H9 (cell line): Measurements from ENCODE around the gene KAZALD1. TPM values are rescaled to one million over a fixed set of nuclear protein-coding genes. Genes with fewer than 3 reads are reported as not detected.

Experiments
- DNase-seq: peaks from one replicate; pipeline ENCODE4 v3.0.0-alpha.2; 2017
- H2AFZ ChIP-seq: one replicate; pipeline ENCODE4 v1.6.1; 2013; ENCODE audit warnings: mild to moderate bottlenecking, low read length, control low read depth, moderate library complexity
- H2AK5ac ChIP-seq: 2 replicates; pipeline ENCODE4 v1.6.1; 2013; ENCODE audit warnings: low read length, control low read depth, mixed read lengths; ENCODE audit not compliant: insufficient read length
- H2BK120ac ChIP-seq: one replicate; pipeline ENCODE4 v1.6.1; 2013; ENCODE audit warnings: low read depth, mild to moderate bottlenecking, low read length, control low read depth, inconsistent platforms; ENCODE audit not compliant: poor library complexity, severe bottlenecking
- H2BK12ac ChIP-seq: 2 replicates; pipeline ENCODE4 v1.6.1; 2013; ENCODE audit warnings: low read length, control low read depth, mixed read lengths, low read depth; ENCODE audit not compliant: insufficient read length
- H2BK15ac ChIP-seq: 2 replicates; pipeline ENCODE4 v1.6.1; 2013; ENCODE audit warnings: low read depth, low read length, control low read depth
- H2BK20ac ChIP-seq: one replicate; pipeline ENCODE4 v1.6.1; 2013; ENCODE audit warnings: low read depth, mild to moderate bottlenecking, low read length, control low read depth, inconsistent platforms; ENCODE audit not compliant: poor library complexity, severe bottlenecking
- H2BK5ac ChIP-seq: 2 replicates; pipeline ENCODE4 v1.6.1; 2013; ENCODE audit warnings: low read length, control low read depth, mixed read lengths; ENCODE audit not compliant: insufficient read length
- H3K14ac ChIP-seq: 2 replicates; pipeline ENCODE4 v1.6.1; 2013; ENCODE audit warnings: low read length, control low read depth; ENCODE audit not compliant: insufficient read depth
- H3K18ac ChIP-seq: 2 replicates; pipeline ENCODE4 v1.6.1; 2013; ENCODE audit warnings: low read depth, mild to moderate bottlenecking, mixed read lengths, low read length, control low read depth; ENCODE audit not compliant: insufficient read length
- H3K23ac ChIP-seq: 2 replicates; pipeline ENCODE4 v1.6.1; 2013; ENCODE audit warnings: low read length, control low read depth, mixed read lengths, low read depth; ENCODE audit not compliant: insufficient read length
- H3K23me2 ChIP-seq: 2 replicates; pipeline ENCODE4 v1.6.1; 2013; ENCODE audit warnings: low read depth, mild to moderate bottlenecking, mixed read lengths, low read length, control low read depth; ENCODE audit not compliant: insufficient read length, poor library complexity, severe bottlenecking
- H3K27ac ChIP-seq: 2 replicates; pipeline ENCODE4 v1.5.1; 2013; ENCODE audit warnings: low read length, control low read depth, mixed read lengths, low read depth; ENCODE audit not compliant: insufficient read length
- H3K27me3 ChIP-seq: 2 replicates; pipeline ENCODE4 v1.6.1; 2013; ENCODE audit warnings: low read length, control low read depth, inconsistent platforms; ENCODE audit not compliant: insufficient read depth
- H3K4ac ChIP-seq: 2 replicates; pipeline ENCODE4 v1.6.1; 2013; ENCODE audit warnings: low read depth, mild to moderate bottlenecking, control low read depth, inconsistent platforms, low read length, moderate library complexity
- H3K4me1 ChIP-seq: 2 replicates; pipeline ENCODE4 v1.6.1; 2013; ENCODE audit warnings: low read length, control low read depth, inconsistent platforms; ENCODE audit not compliant: insufficient read depth
- H3K4me2 ChIP-seq: 2 replicates; pipeline ENCODE4 v1.6.1; 2013; ENCODE audit warnings: low read length, control low read depth, mixed read lengths; ENCODE audit not compliant: insufficient read length, insufficient read depth
- H3K56ac ChIP-seq: 2 replicates; pipeline ENCODE4 v1.6.1; 2013; ENCODE audit warnings: low read depth, mild to moderate bottlenecking, mixed read lengths, low read length, control low read depth; ENCODE audit not compliant: insufficient read length
- H3K79me1 ChIP-seq: 2 replicates; pipeline ENCODE4 v1.6.1; 2013; ENCODE audit warnings: low read depth, mild to moderate bottlenecking, moderate library complexity, low read length, control low read depth, inconsistent platforms; ENCODE audit not compliant: insufficient read depth, poor library complexity, severe bottlenecking
- H3K79me2 ChIP-seq: 2 replicates; pipeline ENCODE4 v1.6.1; 2013; ENCODE audit warnings: low read length, control low read depth, inconsistent platforms; ENCODE audit not compliant: insufficient read depth
- H3K9ac ChIP-seq: 2 replicates; pipeline ENCODE4 v1.6.1; 2013; ENCODE audit warnings: low read length, control low read depth, mixed read lengths; ENCODE audit not compliant: insufficient read length; ENCODE audit errors: extremely low read depth
- H3K9me3 ChIP-seq: one replicate; pipeline ENCODE4 v1.6.1; 2013; ENCODE audit warnings: low read depth, low read length, inconsistent platforms; ENCODE audit not compliant: control insufficient read depth
- H3T11ph ChIP-seq: one replicate; pipeline ENCODE4 v1.6.1; 2013; ENCODE audit warnings: mild to moderate bottlenecking, low read length, control low read depth, inconsistent platforms
- H4K20me1 ChIP-seq: one replicate; pipeline ENCODE4 v1.6.1; 2013; ENCODE audit not compliant: control insufficient read depth, insufficient read length, insufficient read depth
- H4K5ac ChIP-seq: 2 replicates; pipeline ENCODE4 v1.6.1; 2013; ENCODE audit warnings: low read depth, mild to moderate bottlenecking, mixed read lengths, low read length, control low read depth; ENCODE audit not compliant: insufficient read length
- H4K8ac ChIP-seq: replicated peaks from 2 replicates; pipeline ENCODE4 v1.6.1; 2013; ENCODE audit warnings: low read length, control low read depth, mixed read lengths, low read depth; ENCODE audit not compliant: insufficient read length
- H4K91ac ChIP-seq: 2 replicates; pipeline ENCODE4 v1.6.1; 2013; ENCODE audit warnings: low read depth, mild to moderate bottlenecking, moderate library complexity, mixed read lengths, low read length, control low read depth; ENCODE audit not compliant: insufficient read length
- H3K27ac Mint-ChIP-seq, 3 experiments: 2 replicates in 2 of 3; 3 replicates in 1 of 3; pipeline ENCODE4 v1.8.0; 2020 to 2021; ENCODE audit warnings: mixed read lengths in 3 of 3, mild to moderate bottlenecking in 1 of 3, moderate library complexity in 1 of 3
- H3K27me3 Mint-ChIP-seq: 2 replicates; pipeline ENCODE4 v1.8.0; 2021; ENCODE audit warnings: low read depth, mild to moderate bottlenecking, moderate library complexity, mixed read lengths
- H3K36me3 Mint-ChIP-seq, 3 experiments: 2 replicates in 2 of 3; 3 replicates in 1 of 3; pipeline ENCODE4 v1.8.0; 2020 to 2021; ENCODE audit warnings: low read depth in 3 of 3, mixed read lengths in 3 of 3; ENCODE audit not compliant: insufficient read depth in 1 of 3
- H3K4me1 Mint-ChIP-seq, 2 experiments: 2 replicates each; pipeline ENCODE4 v1.8.0; 2020; ENCODE audit warnings: mixed read lengths in 2 of 2
- H3K4me3 Mint-ChIP-seq, 2 experiments: 2 replicates in 1 of 2; 3 replicates in 1 of 2; pipeline ENCODE4 v1.8.0; 2020 to 2021; ENCODE audit warnings: mild to moderate bottlenecking in 2 of 2, mixed read lengths in 2 of 2, moderate library complexity in 1 of 2
- H3K9me3 Mint-ChIP-seq, 2 experiments: 2 replicates in 1 of 2; 3 replicates in 1 of 2; pipeline ENCODE4 v1.8.0; 2020; ENCODE audit warnings: mild to moderate bottlenecking in 2 of 2, mixed read lengths in 2 of 2, moderate library complexity in 1 of 2
- WGBS: extraction: QIAGEN DNeasy Blood & Tissue Kit; methylation state at CpG from one replicate; pipeline ENCODE4 v1.1.7; 2013; ENCODE audit warnings: missing lambda C conversion rate, low lambda C conversion rate, mixed read lengths; ENCODE audit not compliant: insufficient read length; ENCODE audit errors: extremely low coverage; 5-methylcytosine and 5-hydroxymethylcytosine counted together
- total RNA-seq: library from RNA; stranded (reverse); gene quantifications from 2 replicates; pipeline ENCODE4 v1.2.1, GENCODE V29; 2021
- TF ChIP-seq, protein P1 (sequence below): fragments of 200-600 bp; sonication (generic); conservative IDR thresholded peaks from 3 replicates; pipeline ENCODE4 v1.8.0; 2021; ENCODE audit warnings: antibody characterized with exemption, mild to moderate bottlenecking

Gene KAZALD1
- total RNA-seq, 1 experiment from 2014 or later = 2.9 TPM

DNA sequence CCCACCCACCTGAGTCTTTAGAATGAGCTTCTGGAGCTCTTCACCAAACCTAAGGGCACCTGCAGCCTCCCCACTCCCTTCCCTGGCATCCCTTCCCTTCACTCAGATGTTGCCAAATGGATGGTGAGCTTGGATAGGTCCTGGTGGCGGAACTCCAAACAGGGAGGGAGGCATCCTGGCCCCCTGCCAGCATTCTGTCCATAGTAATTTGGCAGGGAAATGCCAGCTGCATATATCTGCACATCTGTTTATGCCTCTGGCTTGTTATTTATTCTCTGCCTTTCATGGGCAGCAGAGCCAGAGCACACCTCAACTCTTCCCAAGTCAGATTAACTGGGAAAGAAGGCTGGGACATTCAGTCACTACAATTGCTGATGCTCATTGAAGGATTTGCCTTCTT, 18.1 kb downstream of the KAZALD1 start:
- Histone ChIP-seq H4K91ac (no peak overlapping the region), H3K18ac (no peak overlapping the region), H2BK20ac (no peak overlapping the region), H3K9me3 (no peaks in the 10 kb centered on the region), H2AK5ac (no peak overlapping the region), H4K20me1 (no peaks in the 10 kb centered on the region), H2BK15ac (no peak overlapping the region), H3T11ph (no peak overlapping the region), H3K4me1 (peaks cover 2% of the 10 kb centered on the region), H3K4me2 (no peak overlapping the region), H3K79me1 (no peaks in the 10 kb centered on the region), H3K9ac (no peak overlapping the region), H3K27me3 (peaks cover 2% of the 10 kb centered on the region; the same call in 1 of the 2 replicates), H3K79me2 (no peaks in the 10 kb centered on the region), H4K8ac (no peak overlapping the region), H3K4ac (no peak overlapping the region), H3K56ac (no peak overlapping the region), H3K14ac (no peak overlapping the region), H2BK5ac (no peak overlapping the region), H3K27ac (no peak overlapping the region), H3K23ac (no peak overlapping the region), H4K5ac (no peak overlapping the region), H2BK12ac (no peak overlapping the region), H2AFZ (no peak overlapping the region), H3K23me2 (no peaks in the 10 kb centered on the region), H2BK120ac (no peak overlapping the region)
- Mint-ChIP-seq H3K9me3 (no peaks in the 10 kb centered on the region), H3K4me3 (no peak overlapping the region), H3K27me3 (peaks cover 88% of the 10 kb centered on the region), H3K27ac (no peak overlapping the region), H3K36me3 (no peaks in the 10 kb centered on the region), H3K4me1 (peaks cover 11 to 12% of the 10 kb centered on the region in 2 experiments)
- WGBS = no CpG with 5 or more reads among the region's 1 CpG
- no peak for DNase-seq
- TF ChIP-seq, protein P1, sequence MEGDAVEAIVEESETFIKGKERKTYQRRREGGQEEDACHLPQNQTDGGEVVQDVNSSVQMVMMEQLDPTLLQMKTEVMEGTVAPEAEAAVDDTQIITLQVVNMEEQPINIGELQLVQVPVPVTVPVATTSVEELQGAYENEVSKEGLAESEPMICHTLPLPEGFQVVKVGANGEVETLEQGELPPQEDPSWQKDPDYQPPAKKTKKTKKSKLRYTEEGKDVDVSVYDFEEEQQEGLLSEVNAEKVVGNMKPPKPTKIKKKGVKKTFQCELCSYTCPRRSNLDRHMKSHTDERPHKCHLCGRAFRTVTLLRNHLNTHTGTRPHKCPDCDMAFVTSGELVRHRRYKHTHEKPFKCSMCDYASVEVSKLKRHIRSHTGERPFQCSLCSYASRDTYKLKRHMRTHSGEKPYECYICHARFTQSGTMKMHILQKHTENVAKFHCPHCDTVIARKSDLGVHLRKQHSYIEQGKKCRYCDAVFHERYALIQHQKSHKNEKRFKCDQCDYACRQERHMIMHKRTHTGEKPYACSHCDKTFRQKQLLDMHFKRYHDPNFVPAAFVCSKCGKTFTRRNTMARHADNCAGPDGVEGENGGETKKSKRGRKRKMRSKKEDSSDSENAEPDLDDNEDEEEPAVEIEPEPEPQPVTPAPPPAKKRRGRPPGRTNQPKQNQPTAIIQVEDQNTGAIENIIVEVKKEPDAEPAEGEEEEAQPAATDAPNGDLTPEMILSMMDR = no peak
